OCI-LY3 (cell line): ENCODE results near the gene C1QTNF3.
"Not testable (repeated sequence)": the region's sequence is repeated elsewhere in the genome, so short reads cannot be mapped to it uniquely, and the experiment has no call there.

Experiments
- H2AFZ ChIP-seq: fragments of 200-600, 300-600 bp; shearing (Covaris generic); 2 replicates; pipeline ENCODE4 v1.6.0; 2014; ENCODE audit warnings: antibody characterized with exemption, low read depth, low read length
- H3K27ac ChIP-seq: fragments of 200-600, 300-600 bp; sonication (generic); 2 replicates; pipeline ENCODE4 v1.5.1; 2014; ENCODE audit warnings: mild to moderate bottlenecking, low read length, moderate library complexity, mixed read lengths
- H3K27me3 ChIP-seq: fragments of 200-600, 300-600 bp; sonication (generic); 2 replicates; pipeline ENCODE4 v1.6.1; 2014; ENCODE audit warnings: low read depth, low read length, mixed read lengths
- H3K36me3 ChIP-seq: fragments of 200-600, 300-600 bp; sonication (generic); replicated peaks from 2 replicates; pipeline ENCODE3; 2014; ENCODE audit warnings: low read depth, low read length, mixed read lengths
- H3K4me1 ChIP-seq: fragments of 300-600, 200-600 bp; sonication (generic); 2 replicates; pipeline ENCODE4 v1.6.1; 2014; ENCODE audit warnings: low read length, mixed read lengths
- H3K4me2 ChIP-seq: fragments of 200-600, 300-600 bp; sonication (generic); 2 replicates; pipeline ENCODE4 v1.6.1; 2014; ENCODE audit warnings: low read length, mixed read lengths
- H3K4me3 ChIP-seq: fragments of 300-600, 200-600 bp; sonication (generic); 2 replicates; pipeline ENCODE4 v1.5.1; 2014; ENCODE audit warnings: antibody characterized with exemption, mild to moderate bottlenecking, low read length, moderate library complexity
- H3K79me2 ChIP-seq: fragments of 300-600, 200-600 bp; shearing (Covaris generic); 2 replicates; pipeline ENCODE4 v1.6.1; 2014; ENCODE audit warnings: mild to moderate bottlenecking, low read length, mixed read lengths
- H3K9ac ChIP-seq: fragments of 300-600, 200-600 bp; shearing (Covaris generic); 2 replicates; pipeline ENCODE4 v1.6.0; 2014; ENCODE audit warnings: mild to moderate bottlenecking, low read length, moderate library complexity
- H3K9me3 ChIP-seq: fragments of 200-600, 300-600 bp; shearing (Covaris generic); 2 replicates; pipeline ENCODE4 v1.6.1; 2014; ENCODE audit warnings: low read length, mixed read lengths; ENCODE audit not compliant: insufficient read depth
- H4K20me1 ChIP-seq: fragments of 200-600, 300-600 bp; sonication (generic); 2 replicates; pipeline ENCODE4 v1.6.1; 2016; ENCODE audit warnings: low read length, mixed read lengths; ENCODE audit not compliant: insufficient read depth
- CTCF ChIP-seq: fragments of 200-600, 300-600 bp; sonication (generic); IDR thresholded peaks from 2 replicates; pipeline ENCODE4 v1.5.1; 2014; ENCODE audit warnings: antibody characterized with exemption, low read length, low read depth
- EZH2phosphoT487 ChIP-seq: fragments of 200-600 bp; shearing (Covaris generic); IDR thresholded peaks from 2 replicates; pipeline ENCODE4 v1.6.1; 2018; ENCODE audit warnings: antibody characterized with exemption, mixed run types, low read depth

Gene C1QTNF3

DNA sequence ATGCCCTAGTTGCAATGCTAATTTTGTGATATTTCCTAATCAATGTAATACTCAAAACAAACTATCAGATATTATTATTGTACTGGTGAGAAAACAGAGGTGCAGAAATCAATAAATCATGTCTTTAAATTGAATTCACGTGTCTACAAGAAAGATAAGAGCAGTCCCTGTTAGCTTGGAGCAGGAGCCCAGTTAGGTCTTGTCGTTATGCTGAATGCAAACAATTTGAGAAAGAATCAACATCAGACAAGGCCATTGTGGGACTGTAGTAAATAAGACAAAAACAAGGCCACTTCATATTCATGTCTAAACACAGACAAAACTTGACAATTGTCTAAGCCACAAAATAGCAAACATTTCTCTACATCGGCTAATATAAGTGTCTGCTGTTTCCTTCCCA lies 31.1 kb upstream of the C1QTNF3 start:
- H3K4me3 ChIP-seq = not testable (repeated sequence)

GRCh38 chr5:34070626-34071025 lies 27.6 kb upstream of the C1QTNF3 start:
- not testable (repeated sequence) for H3K27ac ChIP-seq, H3K4me1 ChIP-seq, H3K4me2 ChIP-seq, H2AFZ ChIP-seq, H3K36me3 ChIP-seq, H3K79me2 ChIP-seq, H3K27me3 ChIP-seq, H3K4me3 ChIP-seq, H4K20me1 ChIP-seq, H3K9me3 ChIP-seq, H3K9ac ChIP-seq

More for the DNA sequence above, 31.1 kb upstream of the C1QTNF3 start:
- H4K20me1 ChIP-seq, H3K4me2 ChIP-seq, H3K9me3 ChIP-seq, H3K27ac ChIP-seq, H3K79me2 ChIP-seq, H3K4me1 ChIP-seq, H3K9ac ChIP-seq, H3K27me3 ChIP-seq, H3K36me3 ChIP-seq, H2AFZ ChIP-seq: not testable (repeated sequence)

DNA sequence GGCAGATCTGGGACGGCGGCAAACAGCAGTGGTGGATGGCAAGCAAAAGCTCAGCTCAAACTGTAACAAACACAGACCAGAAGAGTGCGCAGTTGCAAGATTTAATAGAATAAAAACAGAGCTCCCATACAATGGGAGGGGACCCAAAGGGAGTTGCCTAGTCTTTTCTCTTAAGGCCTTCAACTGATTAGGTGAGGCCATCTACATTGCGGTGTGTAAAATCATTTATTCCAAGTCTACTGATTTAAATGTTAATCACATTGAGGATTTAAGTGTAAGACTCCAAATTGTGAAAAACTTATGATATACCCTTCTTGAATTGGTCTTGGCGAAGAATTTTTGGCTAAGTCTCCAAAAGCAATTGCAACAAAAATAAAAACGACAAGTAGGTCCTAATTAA lies 21.6 kb upstream of the C1QTNF3 start:
- H3K79me2 ChIP-seq = no peaks in the 10 kb centered on the region
- H3K9me3 ChIP-seq = no peaks in the 10 kb centered on the region
- H3K4me3 ChIP-seq = no peak overlapping the region
- H3K27me3 ChIP-seq = no peaks in the 10 kb centered on the region
- no peak overlapping the region for H3K9ac ChIP-seq
- H3K27ac ChIP-seq = no peak overlapping the region
- no peaks in the 10 kb centered on the region for H3K36me3 ChIP-seq
- no peak overlapping the region for H2AFZ ChIP-seq
- TF ChIP-seq EZH2phosphoT487 = no peak
- no peak for TF ChIP-seq CTCF
- H4K20me1 ChIP-seq = no peaks in the 10 kb centered on the region
- H3K4me2 ChIP-seq = no peak overlapping the region
- no peaks in the 10 kb centered on the region for H3K4me1 ChIP-seq

GRCh38 chr5:34062419-34062818 lies 19.4 kb upstream of the C1QTNF3 start:
- Histone ChIP-seq H2AFZ (no peak overlapping the region), H3K4me1 (no peaks in the 10 kb centered on the region), H3K79me2 (no peaks in the 10 kb centered on the region), H3K9ac (no peak overlapping the region), H4K20me1 (no peaks in the 10 kb centered on the region), H3K27me3 (no peaks in the 10 kb centered on the region), H3K9me3 (no peaks in the 10 kb centered on the region), H3K4me3 (no peak overlapping the region), H3K36me3 (no peaks in the 10 kb centered on the region), H3K27ac (no peak overlapping the region), H3K4me2 (no peak overlapping the region)
- TF ChIP-seq EZH2phosphoT487 = no peak
- TF ChIP-seq CTCF = no peak

DNA sequence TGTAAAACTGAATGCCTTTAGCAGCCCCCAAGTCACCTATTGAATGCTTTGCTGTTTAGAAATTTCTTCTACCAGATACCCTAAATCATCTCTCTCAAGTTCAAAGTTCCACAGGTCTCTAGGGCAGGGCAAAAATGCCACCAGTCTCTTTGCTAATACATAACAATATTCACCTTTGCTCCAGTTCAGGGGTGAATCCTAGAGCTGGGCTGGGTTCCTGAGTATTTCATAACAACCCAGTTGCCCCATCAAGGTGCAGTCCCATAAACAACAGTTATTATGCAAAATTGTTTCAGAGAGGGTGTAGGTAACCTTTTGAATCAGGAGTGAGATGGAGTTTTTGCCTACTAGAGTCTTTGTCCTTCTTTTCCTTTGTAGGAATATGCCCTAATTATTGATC lies 19.0 kb upstream of the C1QTNF3 start:
- Histone ChIP-seq H3K4me1 (no peaks in the 10 kb centered on the region), H3K27ac (no peak overlapping the region), H2AFZ (no peak overlapping the region)

More for the DNA sequence above, 19.0 kb upstream of the C1QTNF3 start:
- Histone ChIP-seq H3K9ac (no peak overlapping the region), H3K9me3 (no peaks in the 10 kb centered on the region), H3K79me2 (no peaks in the 10 kb centered on the region), H3K27me3 (no peaks in the 10 kb centered on the region), H3K4me2 (no peak overlapping the region), H3K4me3 (no peak overlapping the region), H3K36me3 (no peaks in the 10 kb centered on the region), H4K20me1 (no peaks in the 10 kb centered on the region)
- TF ChIP-seq EZH2phosphoT487 (no peak), CTCF (no peak)
